ENCODE data around the gene PDE4B. TPM values are rescaled to one million over a fixed set of nuclear protein-coding genes. Genes with fewer than 3 reads are reported as not detected.

PDE4B gene
- total RNA-seq, 1 experiment from 2014 or later: not detected

DNA sequence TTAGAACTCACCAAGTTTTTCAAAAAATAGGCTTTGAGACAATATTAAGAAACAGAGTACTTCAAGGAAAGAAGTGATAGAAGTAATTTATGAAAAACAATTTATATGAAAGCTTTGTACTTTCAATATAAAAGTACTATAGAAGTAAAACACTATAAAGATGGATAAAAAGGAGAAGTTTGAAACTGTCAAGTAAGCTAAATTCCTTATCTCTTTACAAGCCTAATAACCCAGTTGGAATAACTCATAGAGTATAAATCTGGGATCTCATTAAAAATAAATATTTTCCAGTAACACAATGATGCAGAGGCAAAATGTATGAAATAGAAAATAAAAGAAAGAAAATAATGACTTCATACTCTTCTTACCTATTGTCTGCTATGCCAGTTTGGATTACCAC lies 232.5 kb downstream of the PDE4B start:
- Mint-ChIP-seq H3K36me3 (ENCODE audit: insufficient read depth, unreplicated experiment) (no peaks in the 10 kb centered on the region), H3K9me3 (ENCODE audit: unreplicated experiment) (no peaks in the 10 kb centered on the region), H3K27ac (ENCODE audit: unreplicated experiment) (no peak overlapping the region), H3K4me1 (ENCODE audit: low read depth, unreplicated experiment) (no peaks in the 10 kb centered on the region), H3K27me3 (ENCODE audit: insufficient read depth, unreplicated experiment) (no peaks in the 10 kb centered on the region), H3K4me3 (ENCODE audit: unreplicated experiment) (no peak overlapping the region)
- Histone ChIP-seq H3K36me3 (ENCODE audit: control insufficient read depth, insufficient read depth, low read length) (no peaks in the 10 kb centered on the region), H3K9me3 (no peaks in the 10 kb centered on the region), H3K4me3 (ENCODE audit: low read depth, low read length) (no peak overlapping the region), H3K4me1 (no peaks in the 10 kb centered on the region), H3K27me3 (replicated peaks; ENCODE audit: control insufficient read depth, insufficient read depth, low read length) (no peaks in the 10 kb centered on the region)
- no TSS peak for BruUV-seq (replicated peaks)
- intact Hi-C loops (cut with micrococcal nuclease; ENCODE audit: unreplicated experiment): no loop called here
- POLR2A ChIA-PET: no interaction called here
- DNase-seq: no peak
- TF ChIP-seq, protein P1, sequence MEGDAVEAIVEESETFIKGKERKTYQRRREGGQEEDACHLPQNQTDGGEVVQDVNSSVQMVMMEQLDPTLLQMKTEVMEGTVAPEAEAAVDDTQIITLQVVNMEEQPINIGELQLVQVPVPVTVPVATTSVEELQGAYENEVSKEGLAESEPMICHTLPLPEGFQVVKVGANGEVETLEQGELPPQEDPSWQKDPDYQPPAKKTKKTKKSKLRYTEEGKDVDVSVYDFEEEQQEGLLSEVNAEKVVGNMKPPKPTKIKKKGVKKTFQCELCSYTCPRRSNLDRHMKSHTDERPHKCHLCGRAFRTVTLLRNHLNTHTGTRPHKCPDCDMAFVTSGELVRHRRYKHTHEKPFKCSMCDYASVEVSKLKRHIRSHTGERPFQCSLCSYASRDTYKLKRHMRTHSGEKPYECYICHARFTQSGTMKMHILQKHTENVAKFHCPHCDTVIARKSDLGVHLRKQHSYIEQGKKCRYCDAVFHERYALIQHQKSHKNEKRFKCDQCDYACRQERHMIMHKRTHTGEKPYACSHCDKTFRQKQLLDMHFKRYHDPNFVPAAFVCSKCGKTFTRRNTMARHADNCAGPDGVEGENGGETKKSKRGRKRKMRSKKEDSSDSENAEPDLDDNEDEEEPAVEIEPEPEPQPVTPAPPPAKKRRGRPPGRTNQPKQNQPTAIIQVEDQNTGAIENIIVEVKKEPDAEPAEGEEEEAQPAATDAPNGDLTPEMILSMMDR (IDR thresholded peaks at IDR 0.05; ENCODE audit: insufficient read depth in 1 of 2, low read depth in 1 of 2, low read length in 1 of 2, severe bottlenecking in 1 of 2, unreplicated experiment in 1 of 2): no peak
- CTCF ChIA-PET: no interaction called here

DNA sequence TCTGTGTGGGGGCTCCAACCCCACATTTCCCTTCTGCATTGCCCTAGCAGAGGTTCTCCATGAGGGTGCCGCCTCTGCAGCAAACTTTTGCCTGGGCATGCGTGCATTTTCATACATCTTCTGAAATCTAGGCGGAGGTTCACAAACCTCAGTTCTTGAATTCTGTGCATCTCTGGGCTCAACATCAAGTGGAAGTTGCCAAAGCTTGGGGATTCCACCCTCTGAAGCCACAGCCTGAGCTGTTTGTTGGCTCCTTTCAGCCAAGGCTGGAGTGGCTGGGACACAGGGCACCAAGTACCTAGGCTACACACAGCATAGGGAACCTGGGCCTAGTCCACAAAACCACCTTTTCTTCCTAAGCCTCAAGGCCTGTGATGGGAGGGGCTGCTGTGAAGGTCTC lies 235.3 kb downstream of the PDE4B start:
- H3K9me3 Mint-ChIP-seq (ENCODE audit: unreplicated experiment): no peaks in the 10 kb centered on the region
- intact Hi-C loops (cut with micrococcal nuclease; ENCODE audit: unreplicated experiment): no loop called here
- Histone ChIP-seq H3K27me3 (replicated peaks; ENCODE audit: control insufficient read depth, insufficient read depth, low read length) (no peaks in the 10 kb centered on the region), H3K4me3 (ENCODE audit: low read depth, low read length) (no peak overlapping the region), H3K4me1 (no peaks in the 10 kb centered on the region), H3K9me3 (no peaks in the 10 kb centered on the region), H3K36me3 (ENCODE audit: control insufficient read depth, insufficient read depth, low read length) (no peaks in the 10 kb centered on the region)
- H3K4me3 Mint-ChIP-seq (ENCODE audit: unreplicated experiment): no peak overlapping the region
- ChIA-PET CTCF (no interaction called here), POLR2A (no interaction called here)
- TF ChIP-seq, protein P1 (IDR thresholded peaks at IDR 0.05; ENCODE audit: insufficient read depth in 1 of 2, low read depth in 1 of 2, low read length in 1 of 2, severe bottlenecking in 1 of 2, unreplicated experiment in 1 of 2): no peak
- H3K36me3 Mint-ChIP-seq (ENCODE audit: insufficient read depth, unreplicated experiment): no peaks in the 10 kb centered on the region
- H3K27ac Mint-ChIP-seq (ENCODE audit: unreplicated experiment): no peak overlapping the region
- H3K27me3 Mint-ChIP-seq (ENCODE audit: insufficient read depth, unreplicated experiment): no peaks in the 10 kb centered on the region
- no TSS peak for BruUV-seq (replicated peaks)
- no peak for DNase-seq
- no peaks in the 10 kb centered on the region for H3K4me1 Mint-ChIP-seq (ENCODE audit: low read depth, unreplicated experiment)

DNA sequence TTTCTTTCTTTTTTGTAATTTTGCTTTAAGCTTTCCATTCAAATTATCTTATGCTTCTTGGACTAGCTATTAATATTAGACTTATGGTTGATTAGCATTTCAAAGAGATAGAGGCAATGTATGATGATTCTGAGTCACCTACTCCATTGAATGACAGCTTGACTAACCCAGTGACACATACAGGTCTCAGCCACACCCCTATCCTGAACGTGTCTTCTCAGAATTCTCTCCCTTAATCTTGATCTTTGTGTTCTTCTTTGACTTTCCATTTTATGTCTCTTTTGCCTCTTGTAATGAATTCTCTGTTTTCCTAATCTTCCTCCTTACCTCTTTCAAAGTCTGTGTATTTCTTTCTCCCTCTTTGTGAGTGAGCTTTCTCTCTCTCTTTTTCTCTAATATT lies 241.1 kb downstream of the PDE4B start:
- Histone ChIP-seq H3K4me1 (no peaks in the 10 kb centered on the region), H3K4me3 (ENCODE audit: low read depth, low read length) (no peak overlapping the region), H3K27me3 (replicated peaks; ENCODE audit: control insufficient read depth, insufficient read depth, low read length) (no peaks in the 10 kb centered on the region), H3K9me3 (no peaks in the 10 kb centered on the region), H3K36me3 (ENCODE audit: control insufficient read depth, insufficient read depth, low read length) (no peaks in the 10 kb centered on the region)
- BruUV-seq (replicated peaks): no TSS peak
- H3K4me1 Mint-ChIP-seq (ENCODE audit: low read depth, unreplicated experiment): no peaks in the 10 kb centered on the region
- TF ChIP-seq, protein P1 (IDR thresholded peaks at IDR 0.05; ENCODE audit: insufficient read depth in 1 of 2, low read depth in 1 of 2, low read length in 1 of 2, severe bottlenecking in 1 of 2, unreplicated experiment in 1 of 2): no peak
- intact Hi-C loops (cut with micrococcal nuclease; ENCODE audit: unreplicated experiment): no loop called here
- no peak for DNase-seq
- H3K9me3 Mint-ChIP-seq (ENCODE audit: unreplicated experiment): no peaks in the 10 kb centered on the region
- no peak overlapping the region for H3K4me3 Mint-ChIP-seq (ENCODE audit: unreplicated experiment)
- H3K27ac Mint-ChIP-seq (ENCODE audit: unreplicated experiment): no peak overlapping the region
- H3K27me3 Mint-ChIP-seq (ENCODE audit: insufficient read depth, unreplicated experiment): peaks cover 3% of the 10 kb centered on the region
- CTCF ChIA-PET: no interaction called here
- H3K36me3 Mint-ChIP-seq (ENCODE audit: insufficient read depth, unreplicated experiment): no peaks in the 10 kb centered on the region
- POLR2A ChIA-PET: no interaction called here
